ENCODE measurements around the gene COL4A4.
"Not testable (repeated sequence)": the region's sequence is repeated elsewhere in the genome, so short reads cannot be mapped to it uniquely, and the experiment has no call there.

Gene COL4A4

DNA sequence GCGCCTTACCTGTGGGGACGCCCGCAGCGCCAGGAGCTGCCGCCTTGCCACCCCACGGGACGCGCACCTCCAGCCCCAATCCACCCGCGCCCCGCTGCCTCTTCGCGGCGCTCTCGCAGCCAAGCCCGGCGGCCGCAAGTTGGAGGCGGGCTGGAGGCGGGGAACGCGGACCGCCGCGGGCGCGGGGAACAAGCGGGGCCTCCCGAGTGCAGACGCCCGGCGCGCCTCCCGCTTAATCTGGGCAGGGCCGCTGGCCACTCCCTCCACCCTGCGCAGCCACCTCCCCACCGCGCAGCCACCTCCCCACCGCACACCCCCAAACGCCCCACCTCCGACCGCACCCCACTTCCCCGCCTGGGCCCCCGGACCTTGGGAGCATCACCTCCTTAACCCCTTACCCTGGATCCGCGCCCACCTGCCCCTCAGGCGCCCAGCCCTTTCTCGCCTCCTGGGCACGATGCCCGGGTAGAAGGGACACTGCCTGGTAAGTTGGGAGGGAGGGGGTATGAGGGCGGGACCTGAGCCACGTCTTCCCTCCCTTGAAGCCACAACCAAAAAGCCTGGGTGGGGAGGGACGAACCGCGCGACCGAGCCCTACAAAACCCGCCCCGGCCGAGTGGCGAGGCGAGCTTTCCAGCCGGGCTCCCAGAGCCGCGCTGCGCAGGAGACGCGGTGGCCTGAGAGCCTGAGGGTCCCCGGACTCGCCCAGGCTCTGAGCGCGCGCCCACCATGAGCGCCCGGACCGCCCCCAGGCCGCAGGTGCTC, at the start of gene COL4A4, which contains the start of gene COL4A3:
Gene COL4A4, minus strand, starts transcription at position 208 of the 765 bp plus-strand sequence. CDS start 16,722 bp downstream, outside the sequence.
Gene COL4A3, plus strand, starts transcription at position 627 of the 765 bp plus-strand sequence. Its CDS starts 103 bp downstream, at position 730.
- peak; percentile 67 for DNase-seq

DNA sequence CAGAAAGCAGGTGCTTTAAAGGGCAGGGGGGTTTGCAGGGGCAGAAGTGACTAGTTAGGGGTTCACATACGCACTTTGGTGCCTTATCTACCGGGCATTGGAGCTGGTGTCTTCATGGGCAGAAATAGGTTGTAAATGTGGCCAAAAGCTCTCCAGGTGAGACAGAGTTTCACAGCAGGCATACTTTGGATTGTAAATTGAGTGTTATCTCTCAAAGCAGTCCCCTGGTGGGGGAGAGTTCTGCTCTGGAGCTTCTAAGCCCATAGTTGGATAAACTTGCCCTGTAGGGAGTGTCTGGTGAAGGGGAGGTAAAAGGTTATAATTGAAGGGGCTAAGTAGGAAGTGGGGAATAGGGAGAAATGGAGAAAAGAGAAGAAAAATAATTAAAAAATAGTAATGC, 43.6 kb upstream of the COL4A4 start:
- no peak for DNase-seq

DNA sequence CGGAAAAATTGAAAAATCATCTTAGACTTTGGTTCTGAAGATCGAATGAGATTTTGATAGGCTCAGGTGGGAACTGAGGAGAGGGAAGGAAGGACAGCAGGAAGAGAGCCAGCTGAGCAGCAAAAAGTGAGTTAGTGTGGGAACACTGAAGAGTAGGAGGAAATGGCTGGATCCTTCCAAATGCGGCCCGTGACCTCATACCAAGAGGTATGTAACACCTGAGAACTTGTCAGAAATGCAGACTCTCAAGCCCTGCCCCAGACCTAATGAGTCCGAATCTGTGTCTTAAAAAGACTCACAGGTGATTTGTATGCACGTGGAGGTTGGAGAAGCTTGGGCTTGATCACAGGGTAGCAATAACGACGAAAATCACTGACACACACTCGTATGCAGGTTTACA, 42.4 kb upstream of the COL4A4 start:
- DNase-seq, result no peak

DNA sequence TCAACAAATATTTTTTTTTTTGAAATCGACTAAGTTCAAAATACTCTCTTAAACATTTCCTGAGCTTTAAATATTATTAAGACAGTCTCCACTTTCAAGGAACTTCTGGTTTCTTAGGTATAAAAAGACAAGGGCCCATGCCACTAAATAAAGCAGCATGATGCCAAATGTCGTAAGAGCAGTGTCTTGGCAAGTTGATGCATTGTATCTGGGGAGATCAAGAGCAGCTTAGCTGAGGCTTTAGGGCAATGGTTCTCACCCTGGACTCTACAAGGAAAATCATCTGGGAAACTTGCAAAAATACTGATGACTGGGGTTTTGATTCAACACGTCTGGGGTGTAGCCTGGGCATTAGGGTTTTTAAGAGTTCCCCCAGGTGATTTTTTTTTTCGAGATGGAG, 41.7 kb upstream of the COL4A4 start:
- no peak for DNase-seq

DNA sequence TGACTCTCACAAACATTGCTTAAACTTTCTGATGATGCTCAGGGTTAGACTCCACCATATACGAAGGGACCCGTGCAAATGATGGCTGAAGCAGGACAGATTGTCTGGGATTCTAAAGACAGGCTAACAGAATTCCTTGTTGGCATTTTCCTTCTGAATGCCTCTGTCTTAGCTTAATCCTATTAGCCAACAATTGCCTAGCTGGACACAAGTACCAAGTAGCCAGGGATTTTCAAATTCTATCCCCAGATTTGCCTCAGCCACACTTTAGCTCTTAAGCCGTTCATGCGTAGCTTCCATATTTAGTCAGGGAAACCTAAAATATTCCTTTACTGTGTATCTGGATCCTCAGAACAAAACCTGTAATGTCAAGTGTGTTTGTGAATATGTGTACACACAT, 40.4 kb upstream of the COL4A4 start:
- peak; percentile 33 for DNase-seq

DNA sequence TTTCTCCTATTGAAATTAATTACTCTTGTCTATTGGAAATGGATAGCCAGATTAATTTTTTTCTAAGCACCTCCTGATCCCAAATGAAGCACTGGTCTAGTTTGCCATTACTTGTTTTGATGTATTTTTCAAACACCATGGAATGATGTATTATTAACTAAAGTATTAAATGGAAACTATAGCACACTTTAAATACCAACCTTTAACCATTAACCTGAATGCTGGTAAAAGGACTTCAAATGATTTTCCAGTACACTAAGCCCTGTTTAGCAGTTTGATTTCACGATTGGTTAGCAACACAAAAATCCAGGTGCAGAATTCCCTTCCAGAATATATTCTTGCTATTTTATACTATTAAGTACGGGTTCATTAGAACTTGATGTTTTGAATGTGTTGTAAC, 37.8 kb upstream of the COL4A4 start:
- DNase-seq, result no peak

DNA sequence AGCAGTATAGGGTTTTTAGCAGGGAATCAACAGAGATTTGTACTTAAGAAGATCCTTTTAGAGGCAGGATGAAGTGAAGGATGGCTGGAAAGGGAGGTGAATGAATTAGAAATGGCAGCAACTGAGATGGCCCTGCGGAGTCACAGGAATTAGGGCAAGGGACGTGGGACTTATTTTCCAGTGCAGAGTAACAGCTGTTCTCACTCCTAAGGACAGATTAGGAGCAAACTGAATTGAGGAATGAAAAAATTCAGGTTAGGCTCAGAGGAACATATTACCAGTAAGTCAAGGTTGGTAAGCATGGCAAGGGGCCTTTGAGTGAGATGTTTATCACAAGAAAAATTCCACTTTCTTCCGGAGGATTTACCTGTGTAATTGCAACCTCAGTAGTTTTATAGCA, 34.9 kb upstream of the COL4A4 start:
- DNase-seq, result no peak

DNA sequence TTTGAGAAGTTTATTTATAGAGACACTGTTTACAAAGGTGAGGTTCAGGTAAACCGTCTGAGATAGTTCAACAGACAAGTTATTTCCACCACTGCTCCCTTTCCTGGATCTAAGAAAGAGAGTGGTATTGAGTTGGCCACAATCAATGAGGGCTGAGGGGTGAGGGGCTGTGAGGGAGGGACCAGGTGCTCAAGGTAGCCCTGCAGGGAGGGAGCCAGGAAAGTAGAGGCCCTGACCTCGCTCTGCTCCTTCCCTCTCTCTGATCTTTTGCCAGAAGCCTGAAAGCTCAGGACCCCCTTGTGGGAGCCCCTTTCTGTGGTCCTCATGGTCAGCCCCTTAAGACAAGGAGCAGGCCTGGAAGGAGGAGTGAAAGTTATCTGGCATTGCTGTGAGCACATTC, 30.2 kb upstream of the COL4A4 start:
- DNase-seq, result no peak

DNA sequence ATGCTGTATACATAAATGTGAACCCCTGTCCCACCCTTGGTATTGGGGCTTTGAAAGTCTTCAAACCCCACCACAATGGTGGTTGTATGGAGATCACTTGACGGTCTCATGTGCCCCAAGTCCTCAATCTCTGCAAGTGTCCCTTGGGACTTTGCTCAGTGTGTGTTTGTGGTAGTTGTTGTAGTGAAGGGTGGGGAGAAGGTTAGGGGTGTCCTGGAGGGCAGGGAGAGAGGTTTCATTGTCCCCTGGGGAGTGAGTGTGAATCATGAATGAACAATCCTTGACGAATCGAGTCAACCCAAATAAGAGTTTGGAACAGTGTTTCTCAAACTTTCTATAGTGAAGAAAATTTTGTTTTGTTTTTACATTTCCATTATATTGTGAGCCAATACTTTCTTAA, 28.5 kb upstream of the COL4A4 start:
- no peak for DNase-seq

DNA sequence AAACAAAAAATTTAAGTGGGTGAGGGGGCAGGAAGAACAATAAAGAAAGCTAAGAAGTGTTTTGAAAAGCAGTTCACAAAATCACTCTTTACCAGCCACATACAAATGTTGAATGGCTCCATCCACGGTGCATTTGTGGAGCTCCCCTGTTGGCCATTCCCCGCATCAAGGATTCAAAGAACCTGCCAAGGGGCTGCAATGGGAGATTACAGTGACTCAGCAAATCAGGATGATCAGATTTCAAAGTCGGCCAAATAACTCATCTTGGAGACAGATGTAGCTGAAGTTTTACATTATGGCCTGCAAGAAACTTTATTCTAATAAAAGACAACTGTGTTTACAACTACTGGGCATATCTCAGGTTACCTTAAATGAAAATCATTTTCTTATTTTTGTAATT, 27.4 kb upstream of the COL4A4 start:
- no peak for DNase-seq

DNA sequence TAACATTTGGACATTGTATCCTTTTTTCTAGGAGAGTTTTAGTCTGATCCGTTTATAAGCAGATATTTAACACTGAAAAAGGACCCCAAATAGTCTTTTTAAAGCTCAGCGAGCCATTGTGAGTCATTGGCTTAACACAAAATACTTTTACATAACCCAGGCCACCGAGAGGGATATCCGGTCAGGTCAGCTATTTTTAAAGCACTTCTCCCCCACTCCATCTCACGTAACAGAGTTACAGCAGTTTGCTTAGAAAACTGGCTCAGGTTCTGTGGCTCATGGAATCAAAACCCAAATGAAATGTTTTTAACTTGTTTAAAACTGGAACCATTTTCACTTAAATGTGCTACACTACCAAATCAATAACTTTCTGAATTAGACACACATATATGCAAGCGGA, 24.3 kb upstream of the COL4A4 start:
- no peak for DNase-seq

DNA sequence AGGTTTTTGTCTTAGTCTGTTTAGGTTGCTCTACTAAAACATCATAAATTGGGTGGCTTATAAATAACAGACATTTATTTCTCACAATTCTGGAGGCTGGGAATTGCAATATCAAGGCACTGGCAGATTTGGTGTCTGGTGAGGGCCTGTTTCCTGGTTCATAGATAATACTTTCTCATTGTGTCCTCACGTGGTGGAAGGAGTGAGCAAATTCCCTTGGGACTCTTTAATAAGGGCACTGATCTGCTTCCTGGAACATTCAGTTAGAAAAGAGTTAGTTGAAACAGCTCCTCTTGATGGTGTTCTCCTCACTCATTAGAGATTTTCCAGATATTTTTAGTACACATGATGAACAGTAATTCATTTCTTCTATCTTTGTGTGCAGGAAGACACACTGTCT, 22.7 kb upstream of the COL4A4 start:
- DNase-seq, result no peak

DNA sequence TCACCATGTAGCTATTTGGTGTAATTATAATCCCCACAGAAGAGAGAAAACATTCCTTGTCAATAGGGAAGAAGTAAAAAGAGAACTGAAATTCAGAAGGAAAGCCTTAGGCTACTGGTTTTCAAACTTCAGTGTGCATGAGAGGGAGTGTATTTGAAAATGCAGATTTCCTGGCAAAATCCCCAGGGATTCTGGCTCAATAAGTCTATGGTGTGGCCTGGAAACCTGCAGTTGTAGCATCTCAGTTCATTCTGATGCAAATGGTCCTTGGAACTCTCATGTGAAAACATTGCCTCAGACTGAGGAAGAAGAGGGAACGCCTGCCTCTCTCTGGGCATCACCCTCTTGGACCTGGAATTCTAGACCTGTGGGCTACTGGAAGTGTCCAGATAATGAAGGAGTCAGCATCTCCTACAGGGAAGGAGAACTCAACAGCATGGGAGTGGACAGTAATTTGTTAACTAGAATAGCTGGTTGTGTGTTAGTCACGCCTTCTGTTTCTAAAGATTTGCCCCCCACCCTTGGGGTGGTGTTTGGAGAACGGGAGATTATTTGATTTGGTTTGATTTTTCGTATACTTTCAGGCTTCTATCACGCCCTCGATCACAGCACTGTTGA, 21.7 kb upstream of the COL4A4 start:
- no peak for DNase-seq

DNA sequence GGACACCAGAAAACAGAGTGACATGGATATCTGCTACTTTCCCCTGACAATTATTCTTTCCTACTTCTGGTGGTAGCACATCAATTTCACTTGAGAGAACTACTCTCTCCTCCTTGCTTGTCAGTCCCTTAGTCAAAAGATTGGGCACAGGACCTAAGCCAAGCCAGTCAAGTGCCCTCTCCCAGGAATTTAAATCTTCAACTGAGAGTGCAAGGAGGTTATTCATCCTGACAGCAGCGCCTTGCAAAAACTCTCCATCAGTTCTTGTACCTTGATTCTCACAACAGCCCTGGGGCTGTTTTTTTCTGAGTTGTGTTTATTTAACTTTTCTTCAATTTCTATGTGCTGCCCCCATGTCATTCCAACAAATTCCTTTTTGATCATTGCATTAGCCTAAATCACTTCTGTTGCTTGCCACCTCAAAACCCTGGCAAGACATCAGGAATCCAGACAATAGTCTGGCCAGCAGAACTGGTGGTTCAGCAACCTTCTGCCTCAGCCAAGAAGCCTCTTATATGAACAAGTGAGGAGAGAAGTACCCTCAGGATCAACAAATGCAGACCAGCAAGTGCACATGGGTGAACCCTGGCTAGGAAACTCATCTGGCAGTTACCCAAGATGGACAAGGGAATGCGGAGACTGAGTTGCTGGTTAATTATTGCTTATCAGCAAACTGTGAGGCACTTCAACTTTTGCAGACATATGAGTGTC, 19.8 kb upstream of the COL4A4 start:
- no peak for DNase-seq

DNA sequence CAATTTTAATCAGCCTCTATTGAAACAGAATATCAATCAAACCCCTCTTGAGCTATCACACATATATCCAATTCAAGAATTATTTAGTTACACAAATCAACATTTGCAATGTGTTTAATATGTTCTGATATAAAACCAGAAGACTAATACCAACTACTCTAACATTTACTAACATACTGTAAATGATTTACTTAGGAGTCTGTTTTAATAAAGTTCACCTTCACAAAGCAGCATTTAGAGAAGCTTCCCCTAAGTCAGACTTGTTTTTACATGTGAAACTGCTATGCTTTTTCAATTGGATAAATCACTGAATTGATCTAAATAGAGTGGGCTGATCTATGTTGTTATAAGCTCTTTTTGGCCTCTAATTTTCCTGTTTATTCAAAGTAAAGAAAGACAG, 18.8 kb upstream of the COL4A4 start:
- DNase-seq, result no peak

DNA sequence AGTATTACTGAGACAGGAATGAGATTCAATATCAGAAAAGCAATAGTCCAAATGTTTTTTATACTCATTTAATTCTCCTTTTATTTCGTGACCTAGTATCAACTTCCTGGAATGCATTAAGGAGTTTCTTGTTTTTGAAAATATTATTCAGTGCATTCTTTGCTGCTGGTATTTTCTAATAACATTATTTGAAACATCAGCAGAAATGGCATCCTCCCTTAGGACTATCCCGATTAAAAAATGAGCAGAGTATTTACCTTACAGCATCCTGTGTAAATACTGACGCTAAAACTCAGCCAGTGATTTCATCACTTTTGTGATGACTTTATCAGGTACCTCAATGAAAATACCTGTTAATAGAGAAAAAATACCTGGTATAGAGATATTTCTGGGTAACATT, 16.8 kb upstream of the COL4A4 start:
- DNase-seq, result no peak

DNA sequence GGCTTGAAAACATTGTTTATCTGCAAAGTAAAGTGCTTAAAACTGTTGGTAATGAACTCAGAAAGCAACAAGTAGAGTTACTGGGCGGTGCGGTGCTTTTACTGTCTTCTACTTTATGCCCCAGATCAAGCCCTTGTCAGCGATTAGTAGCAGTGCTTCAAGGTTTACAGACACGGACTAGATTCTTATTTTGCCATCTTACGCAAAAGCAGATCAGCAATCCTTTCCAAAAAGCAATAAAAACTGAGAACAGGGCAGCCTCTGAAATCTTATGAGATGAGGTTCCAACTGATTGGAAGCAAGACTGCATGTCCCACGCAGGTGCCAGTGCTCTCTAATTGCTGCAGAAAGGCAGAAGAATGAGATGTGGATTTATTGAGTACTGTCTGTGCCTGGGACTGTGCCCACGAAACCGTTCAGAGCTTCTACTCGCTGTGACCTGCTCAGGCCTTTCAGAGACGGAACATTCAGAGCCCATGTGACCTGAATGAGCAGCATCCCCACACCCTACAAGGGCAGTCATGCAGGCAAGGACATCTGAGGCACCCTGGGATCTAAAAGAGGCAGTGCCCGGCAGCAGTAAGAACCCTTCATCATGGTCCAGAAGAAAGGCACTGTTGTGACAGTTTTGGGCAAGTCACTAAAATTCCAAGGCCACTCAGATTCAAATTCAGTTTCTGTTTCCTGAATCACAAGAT, 16.1 kb upstream of the COL4A4 start:
- DNase-seq, result peak; percentile 27

DNA sequence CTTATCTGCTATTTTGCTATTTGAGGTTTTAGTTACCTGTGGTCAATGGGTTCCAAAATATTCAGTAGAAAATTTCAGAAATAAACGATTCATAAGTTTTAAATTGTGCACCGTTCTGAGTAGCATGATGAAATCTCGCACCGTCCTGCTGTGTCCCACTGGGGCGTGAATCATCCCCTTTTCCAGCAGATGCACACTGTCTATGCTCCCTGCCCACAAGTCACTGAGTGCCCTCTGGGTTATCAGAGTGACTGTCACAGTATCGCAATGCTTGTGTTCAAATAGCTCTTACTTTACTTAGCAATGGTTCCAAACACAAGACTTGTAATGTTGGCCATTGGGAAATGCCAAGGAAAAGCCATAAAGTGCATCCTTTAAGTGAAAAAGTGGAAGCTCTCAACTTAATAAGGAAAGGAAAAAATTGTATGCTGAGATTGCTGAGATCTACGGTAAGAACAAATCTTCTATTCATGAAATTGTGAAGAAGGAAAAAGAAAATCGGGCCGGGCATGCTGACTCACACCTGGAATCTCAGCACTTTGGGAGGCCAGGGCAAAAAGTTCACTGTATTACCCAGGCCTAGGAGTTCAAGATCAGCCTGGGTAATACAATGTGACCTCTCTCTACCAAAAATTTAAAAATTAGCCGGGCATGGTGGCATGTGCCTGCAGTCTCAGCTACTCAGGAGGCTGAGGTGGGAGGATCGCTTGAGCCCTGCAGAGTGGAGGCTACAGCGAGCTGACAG, 13.8 kb upstream of the COL4A4 start:
- no peak for DNase-seq

DNA sequence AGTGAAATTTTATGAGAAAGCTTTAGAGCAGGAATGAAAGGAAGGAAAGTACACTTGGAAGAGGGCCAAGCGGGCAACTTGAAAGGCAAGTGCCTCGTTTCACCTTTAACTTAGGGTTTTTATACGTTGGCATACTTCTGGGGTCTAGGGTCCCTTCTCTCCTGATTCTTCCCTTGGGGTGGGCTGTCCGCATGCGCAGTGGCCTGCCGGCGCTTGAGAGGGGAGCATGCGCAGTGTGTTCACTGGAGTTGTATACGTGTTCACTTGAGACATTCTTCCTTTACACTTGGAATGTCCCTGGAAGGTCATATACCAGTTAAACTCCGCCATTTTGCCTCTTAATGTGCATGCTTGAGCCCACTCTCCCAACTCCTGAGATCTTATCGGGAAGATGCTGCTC, 7.8 kb upstream of the COL4A4 start:
- not testable (repeated sequence) for DNase-seq

DNA sequence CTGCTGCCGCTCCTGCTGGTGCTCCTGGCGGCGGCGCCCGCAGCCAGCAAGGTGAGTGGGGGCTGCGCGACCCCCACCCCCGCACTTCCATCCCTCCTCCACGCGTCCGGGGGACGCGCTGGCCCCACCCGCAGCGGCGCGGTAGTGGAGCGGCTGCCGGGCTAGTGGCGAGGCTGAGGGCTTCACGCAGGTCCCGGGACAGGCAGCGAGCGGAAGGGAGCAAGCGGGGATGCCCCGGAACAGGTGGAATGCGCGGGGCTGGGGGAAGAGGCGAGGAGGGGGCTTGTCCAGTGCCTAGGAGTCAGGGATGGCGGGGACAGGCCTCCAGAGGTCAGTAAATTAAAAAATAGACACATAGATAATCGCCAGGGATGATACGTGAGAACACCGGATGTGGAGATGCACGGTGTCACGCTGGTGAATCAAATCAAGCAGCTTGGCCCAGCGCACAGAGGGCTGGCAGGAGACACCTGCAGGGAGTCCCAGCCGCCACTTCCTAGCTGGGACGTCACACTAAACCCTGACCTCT, 822 bp upstream of the COL4A4 start:
- DNase-seq, result peak; percentile 29

DNA sequence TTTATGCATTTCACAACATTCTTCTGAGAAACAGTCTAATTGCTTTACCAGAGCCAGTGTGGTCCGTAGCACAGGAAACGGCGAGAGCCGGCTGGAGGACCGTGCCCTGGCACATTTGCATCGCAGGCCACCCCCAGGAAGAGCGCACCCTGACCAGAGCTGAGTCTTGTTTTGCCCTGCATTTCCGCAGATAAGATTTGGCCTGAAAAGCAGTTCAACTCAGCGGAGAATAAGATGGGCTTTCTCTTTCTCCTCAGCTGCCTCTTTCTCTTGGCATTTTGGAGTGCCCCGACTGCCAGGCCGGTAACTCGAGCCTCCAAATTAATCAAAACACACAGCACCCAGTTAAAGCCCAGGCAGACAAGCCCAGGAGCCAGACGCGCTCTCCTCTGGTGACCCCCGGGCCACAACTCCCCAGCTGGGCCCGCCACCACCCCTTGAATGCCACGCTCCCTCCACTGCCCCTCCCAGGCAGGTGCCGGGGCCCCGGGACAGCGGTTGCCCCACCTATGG, 464 bp downstream of the COL4A4 start:
- peak; percentile 26 for DNase-seq

DNA sequence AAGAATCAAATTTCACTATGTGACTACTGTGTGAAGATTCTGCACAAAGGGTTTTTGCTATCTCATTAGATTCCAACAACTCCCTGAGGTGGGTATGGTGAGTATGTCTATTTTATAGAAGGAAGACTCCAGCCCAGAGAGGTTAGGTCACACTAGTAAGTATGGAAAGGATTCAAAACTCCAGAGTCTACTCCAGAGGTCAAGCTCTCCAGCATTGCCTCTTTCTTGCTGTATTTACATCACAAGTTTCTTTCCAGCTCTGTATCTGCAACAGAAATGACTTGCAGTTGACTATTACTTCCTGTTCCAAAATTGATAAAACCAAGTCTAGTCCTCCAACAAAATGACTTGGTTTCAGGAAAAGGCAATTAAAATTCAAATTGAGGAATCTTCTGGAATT, 2.1 kb downstream of the COL4A4 start:
- no peak for DNase-seq
